HEK293 (cell line): ENCODE measurements around the gene YIF1B.

Experiments
- CTCF ChIA-PET: fragments of 350-600 bp; formaldehyde crosslinking; extraction: SDS; loops from one replicate; lab custom pipeline; 2021; ENCODE audit warnings: antibody characterized with exemption; lab: Yijun Ruan, JAX
- POLR2A ChIA-PET: fragments of 300-600 bp; formaldehyde crosslinking; extraction: SDS; loops from one replicate; lab custom pipeline; 2020; ENCODE audit warnings: antibody characterized with exemption, inconsistent platforms; lab: Yijun Ruan, JAX
- H3K27ac ChIP-seq: fragments of 200-500 bp; sonication (Bioruptor generic); 2 replicates; pipeline ENCODE4 v1.5.1; 2014; ENCODE audit warnings: low read depth, low read length, control low read depth, inconsistent platforms; ENCODE audit errors: extremely low read depth
- H3K36me3 ChIP-seq, 2 experiments: fragments of 200-500 bp in 1 of 2; sonication (Bioruptor generic) in 1 of 2; 1 replicate in 1 of 2; 2 replicates in 1 of 2; pipeline ENCODE4 v1.5.1; 2014 to 2017; ENCODE audit warnings: inconsistent platforms in 2 of 2, low read length in 2 of 2; ENCODE audit not compliant: control insufficient read depth in 2 of 2, insufficient read depth in 1 of 2
- H3K4me1 ChIP-seq: fragments of 200-500 bp; sonication (Bioruptor generic); 2 replicates; pipeline ENCODE4 v1.5.1; 2014; ENCODE audit warnings: mild to moderate bottlenecking, low read length, inconsistent platforms; ENCODE audit not compliant: control insufficient read depth, insufficient read depth
- H3K4me3 ChIP-seq: 2 replicates; pipeline ENCODE4 v1.5.1; 2011; ENCODE audit warnings: low read depth, mild to moderate bottlenecking, control low read depth, low read length, moderate library complexity
- H3K9me3 ChIP-seq: fragments of 200-500 bp; sonication (Bioruptor generic); 2 replicates; pipeline ENCODE4 v1.5.1; 2014; ENCODE audit warnings: low read depth, low read length, inconsistent platforms; ENCODE audit not compliant: control insufficient read depth, insufficient read depth
- BCL11A ChIP-seq: fragments of 450-650 bp; formaldehyde crosslinking; IDR thresholded peaks from 2 replicates; pipeline ENCODE4 v1.5.1; 2016; ENCODE audit warnings: low read depth, missing biosample characterization, missing genetic modification characterization
- EGR2 ChIP-seq: fragments of 450-650 bp; formaldehyde crosslinking; IDR thresholded peaks from 2 replicates; pipeline ENCODE4 v1.5.1; 2016; ENCODE audit warnings: low read depth, missing biosample characterization, missing genetic modification characterization
- KLF1 ChIP-seq: fragments of 450-650 bp; formaldehyde crosslinking; IDR thresholded peaks from 2 replicates; pipeline ENCODE4 v1.5.1; 2016; ENCODE audit warnings: missing biosample characterization, missing genetic modification characterization
- MYNN ChIP-seq: fragments of 450-650 bp; formaldehyde crosslinking; IDR thresholded peaks from 2 replicates; pipeline ENCODE4 v1.5.1; 2016; ENCODE audit warnings: missing biosample characterization, missing genetic modification characterization, borderline replicate concordance
- OSR2 ChIP-seq: fragments of 450-650 bp; formaldehyde crosslinking; IDR thresholded peaks from 2 replicates; pipeline ENCODE4 v1.5.1; 2016; ENCODE audit warnings: missing biosample characterization, missing genetic modification characterization
- ZBTB17 ChIP-seq: fragments of 450-650 bp; formaldehyde crosslinking; IDR thresholded peaks from 2 replicates; pipeline ENCODE4 v1.5.1; 2016; ENCODE audit warnings: missing biosample characterization, missing genetic modification characterization
- ZIC2 ChIP-seq: fragments of 450-650 bp; formaldehyde crosslinking; IDR thresholded peaks from 2 replicates; pipeline ENCODE4 v1.5.1; 2016; ENCODE audit warnings: missing biosample characterization, missing genetic modification characterization
- ZNF239 ChIP-seq: fragments of 450-650 bp; formaldehyde crosslinking; IDR thresholded peaks from 2 replicates; pipeline ENCODE4 v1.5.1; 2016; ENCODE audit warnings: missing biosample characterization, missing genetic modification characterization
- ZNF335 ChIP-seq: fragments of 450-650 bp; formaldehyde crosslinking; conservative IDR thresholded peaks from 2 replicates; pipeline ENCODE4 v1.5.1; 2016; ENCODE audit warnings: missing biosample characterization, missing genetic modification characterization
- ZNF366 ChIP-seq: fragments of 450-650 bp; formaldehyde crosslinking; conservative IDR thresholded peaks from 2 replicates; pipeline ENCODE4 v1.5.1; 2016; ENCODE audit warnings: missing biosample characterization, missing genetic modification characterization
- ZNF600 ChIP-seq: fragments of 450-650 bp; formaldehyde crosslinking; IDR thresholded peaks from 2 replicates; pipeline ENCODE4 v1.5.1; 2016; ENCODE audit warnings: missing biosample characterization, missing genetic modification characterization
- ZNF624 ChIP-seq: fragments of 450-650 bp; formaldehyde crosslinking; IDR thresholded peaks from 2 replicates; pipeline ENCODE4 v1.5.1; 2017; ENCODE audit warnings: missing biosample characterization, missing genetic modification characterization
- ZNF76 ChIP-seq: fragments of 450-650 bp; formaldehyde crosslinking; IDR thresholded peaks from 2 replicates; pipeline ENCODE4; 2016; ENCODE audit warnings: low read depth, missing biosample characterization, missing genetic modification characterization, borderline replicate concordance
- ZNF777 ChIP-seq: fragments of 450-650 bp; formaldehyde crosslinking; IDR thresholded peaks from 2 replicates; pipeline ENCODE4 v1.5.1; 2017; ENCODE audit warnings: missing biosample characterization, missing genetic modification characterization, borderline replicate concordance
- ZXDB ChIP-seq: fragments of 450-650 bp; formaldehyde crosslinking; IDR thresholded peaks from 2 replicates; pipeline ENCODE4 v1.5.1; 2016; ENCODE audit warnings: missing biosample characterization, missing genetic modification characterization
- TF ChIP-seq, protein P1 (sequence below): fragments of 450-650 bp; formaldehyde crosslinking; IDR thresholded peaks from 2 replicates; pipeline ENCODE4 v1.5.1; 2016; ENCODE audit warnings: missing biosample characterization, missing genetic modification characterization
- TF ChIP-seq, protein P2 (sequence below): fragments of 450-650 bp; formaldehyde crosslinking; IDR thresholded peaks from 2 replicates; pipeline ENCODE4 v1.5.1; 2016; ENCODE audit warnings: missing biosample characterization, missing genetic modification characterization
- TF ChIP-seq, protein P3 (sequence below): fragments of 450-650 bp; formaldehyde crosslinking; IDR thresholded peaks from 2 replicates; pipeline ENCODE4 v1.5.1; 2017; ENCODE audit warnings: missing biosample characterization, mild to moderate bottlenecking, missing genetic modification characterization, moderate library complexity
- TF ChIP-seq, protein P4 (sequence below): fragments of 450-650 bp; formaldehyde crosslinking; IDR thresholded peaks from 2 replicates; pipeline ENCODE4 v1.5.1; 2016; ENCODE audit warnings: missing biosample characterization, missing genetic modification characterization
- TF ChIP-seq, protein P5 (sequence below): fragments of 450-650 bp; formaldehyde crosslinking; optimal IDR thresholded peaks from 2 replicates; pipeline ENCODE3; 2016; ENCODE audit warnings: missing biosample characterization, mild to moderate bottlenecking, missing genetic modification characterization

YIF1B gene

DNA sequence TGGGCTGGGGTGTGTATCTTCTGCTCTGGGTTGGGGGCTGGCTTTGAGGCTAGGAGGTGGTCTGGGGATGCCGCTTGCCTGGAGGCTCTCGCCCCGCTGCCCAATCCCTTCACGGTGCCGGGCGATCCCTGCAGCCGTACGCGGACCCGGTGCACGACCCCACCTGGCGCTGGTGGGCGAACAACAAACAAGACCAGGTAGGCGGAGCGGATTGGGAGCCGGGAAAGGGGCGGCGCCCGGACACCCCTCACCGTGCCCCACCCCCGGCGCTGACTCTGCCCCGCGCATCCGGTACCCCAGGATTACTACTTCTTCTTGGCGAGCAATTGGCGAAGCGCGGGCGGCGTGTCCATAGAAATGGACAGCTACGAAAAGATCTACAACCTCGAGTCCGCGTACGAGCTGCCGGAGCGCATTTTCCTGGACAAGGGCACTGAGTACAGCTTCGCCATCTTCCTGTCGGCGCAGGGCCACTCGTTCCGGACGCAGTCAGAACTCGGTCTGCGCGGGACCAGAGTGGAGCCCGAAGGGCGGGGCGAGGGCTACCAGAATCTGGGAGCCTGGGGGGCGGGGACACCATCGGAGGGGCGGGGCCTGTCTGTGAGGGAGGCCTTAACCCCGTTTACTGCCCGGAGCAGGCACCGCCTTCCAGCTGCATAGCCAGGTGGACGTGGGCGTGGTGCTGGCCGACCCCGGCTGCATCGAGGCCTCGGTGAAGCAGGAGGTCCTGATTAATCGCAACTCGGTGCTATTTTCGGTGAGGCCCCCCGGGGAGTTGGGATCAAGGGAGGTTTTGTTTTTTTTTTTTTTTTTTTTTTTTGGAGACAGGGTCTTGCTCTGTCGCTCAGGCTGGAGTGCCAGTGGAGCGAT is 46.6 kb upstream of the YIF1B start (continued):
- TF ChIP-seq MYNN (0 out of 2 replicates have a peak, but pooled peaks have one; percentile 41), KLF1 (tag by site-specific recombination) (peak; percentile 90), ZNF624 (tag by site-specific recombination) (0 out of 2 replicates have a peak, but pooled peaks have one; percentile 14), ZNF366 (tag by site-specific recombination) (peak; percentile 44; the same call in 1 of the 2 replicates), ZNF777 (tag by site-specific recombination) (peak; percentile 29; the same call in 1 of the 2 replicates)
- TF ChIP-seq, protein P1, sequence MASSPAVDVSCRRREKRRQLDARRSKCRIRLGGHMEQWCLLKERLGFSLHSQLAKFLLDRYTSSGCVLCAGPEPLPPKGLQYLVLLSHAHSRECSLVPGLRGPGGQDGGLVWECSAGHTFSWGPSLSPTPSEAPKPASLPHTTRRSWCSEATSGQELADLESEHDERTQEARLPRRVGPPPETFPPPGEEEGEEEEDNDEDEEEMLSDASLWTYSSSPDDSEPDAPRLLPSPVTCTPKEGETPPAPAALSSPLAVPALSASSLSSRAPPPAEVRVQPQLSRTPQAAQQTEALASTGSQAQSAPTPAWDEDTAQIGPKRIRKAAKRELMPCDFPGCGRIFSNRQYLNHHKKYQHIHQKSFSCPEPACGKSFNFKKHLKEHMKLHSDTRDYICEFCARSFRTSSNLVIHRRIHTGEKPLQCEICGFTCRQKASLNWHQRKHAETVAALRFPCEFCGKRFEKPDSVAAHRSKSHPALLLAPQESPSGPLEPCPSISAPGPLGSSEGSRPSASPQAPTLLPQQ (tag by site-specific recombination): peak; percentile 65

DNA sequence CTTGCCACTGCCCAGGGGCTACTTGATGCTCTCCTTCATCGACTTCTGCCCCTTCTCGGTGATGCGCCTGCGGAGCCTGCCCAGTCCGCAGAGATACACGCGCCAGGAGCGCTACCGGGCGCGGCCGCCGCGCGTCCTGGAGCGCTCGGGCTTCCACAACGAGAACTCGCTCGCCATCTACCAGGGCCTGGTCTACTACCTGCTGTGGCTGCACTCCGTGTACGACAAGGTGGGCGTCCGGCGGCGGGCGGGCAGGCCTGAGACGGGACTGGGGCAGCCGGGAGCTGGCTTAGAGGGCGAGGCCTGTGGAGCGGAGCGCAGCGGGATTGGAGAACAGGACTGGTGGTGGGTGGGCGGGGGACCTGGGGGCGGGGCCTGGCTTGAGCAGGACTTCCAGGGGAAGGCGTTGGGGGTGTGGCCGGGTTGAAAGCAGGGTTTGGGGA is 45.9 kb upstream of the YIF1B start:
- TF ChIP-seq ZXDB (tag by site-specific recombination) (no peak; the same call in 1 of the 2 replicates), OSR2 (tag by site-specific recombination) (peak; percentile 69), EGR2 (tag by site-specific recombination) (no peak), ZIC2 (peak; percentile 91), ZNF239 (tag by site-specific recombination) (no peak), ZBTB17 (tag by site-specific recombination) (peak; percentile 99), ZNF335 (tag by site-specific recombination) (peak; percentile 97), ZNF76 (tag by site-specific recombination) (peak; percentile 32; the same call in 1 of the 2 replicates), BCL11A (tag by site-specific recombination) (0 out of 2 replicates have a peak, but pooled peaks have one; percentile 4), ZNF600 (peak; percentile 76; the same call in 1 of the 2 replicates)
- TF ChIP-seq, protein P2, sequence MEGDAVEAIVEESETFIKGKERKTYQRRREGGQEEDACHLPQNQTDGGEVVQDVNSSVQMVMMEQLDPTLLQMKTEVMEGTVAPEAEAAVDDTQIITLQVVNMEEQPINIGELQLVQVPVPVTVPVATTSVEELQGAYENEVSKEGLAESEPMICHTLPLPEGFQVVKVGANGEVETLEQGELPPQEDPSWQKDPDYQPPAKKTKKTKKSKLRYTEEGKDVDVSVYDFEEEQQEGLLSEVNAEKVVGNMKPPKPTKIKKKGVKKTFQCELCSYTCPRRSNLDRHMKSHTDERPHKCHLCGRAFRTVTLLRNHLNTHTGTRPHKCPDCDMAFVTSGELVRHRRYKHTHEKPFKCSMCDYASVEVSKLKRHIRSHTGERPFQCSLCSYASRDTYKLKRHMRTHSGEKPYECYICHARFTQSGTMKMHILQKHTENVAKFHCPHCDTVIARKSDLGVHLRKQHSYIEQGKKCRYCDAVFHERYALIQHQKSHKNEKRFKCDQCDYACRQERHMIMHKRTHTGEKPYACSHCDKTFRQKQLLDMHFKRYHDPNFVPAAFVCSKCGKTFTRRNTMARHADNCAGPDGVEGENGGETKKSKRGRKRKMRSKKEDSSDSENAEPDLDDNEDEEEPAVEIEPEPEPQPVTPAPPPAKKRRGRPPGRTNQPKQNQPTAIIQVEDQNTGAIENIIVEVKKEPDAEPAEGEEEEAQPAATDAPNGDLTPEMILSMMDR (tag by site-specific recombination): peak; percentile 86
- TF ChIP-seq, protein P3, sequence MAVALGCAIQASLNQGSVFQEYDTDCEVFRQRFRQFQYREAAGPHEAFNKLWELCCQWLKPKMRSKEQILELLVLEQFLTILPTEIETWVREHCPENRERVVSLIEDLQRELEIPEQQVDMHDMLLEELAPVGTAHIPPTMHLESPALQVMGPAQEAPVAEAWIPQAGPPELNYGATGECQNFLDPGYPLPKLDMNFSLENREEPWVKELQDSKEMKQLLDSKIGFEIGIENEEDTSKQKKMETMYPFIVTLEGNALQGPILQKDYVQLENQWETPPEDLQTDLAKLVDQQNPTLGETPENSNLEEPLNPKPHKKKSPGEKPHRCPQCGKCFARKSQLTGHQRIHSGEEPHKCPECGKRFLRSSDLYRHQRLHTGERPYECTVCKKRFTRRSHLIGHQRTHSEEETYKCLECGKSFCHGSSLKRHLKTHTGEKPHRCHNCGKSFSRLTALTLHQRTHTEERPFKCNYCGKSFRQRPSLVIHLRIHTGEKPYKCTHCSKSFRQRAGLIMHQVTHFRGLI (tag by site-specific recombination): peak; percentile 82; the same call in 1 of the 2 replicates
- TF ChIP-seq, protein P4, sequence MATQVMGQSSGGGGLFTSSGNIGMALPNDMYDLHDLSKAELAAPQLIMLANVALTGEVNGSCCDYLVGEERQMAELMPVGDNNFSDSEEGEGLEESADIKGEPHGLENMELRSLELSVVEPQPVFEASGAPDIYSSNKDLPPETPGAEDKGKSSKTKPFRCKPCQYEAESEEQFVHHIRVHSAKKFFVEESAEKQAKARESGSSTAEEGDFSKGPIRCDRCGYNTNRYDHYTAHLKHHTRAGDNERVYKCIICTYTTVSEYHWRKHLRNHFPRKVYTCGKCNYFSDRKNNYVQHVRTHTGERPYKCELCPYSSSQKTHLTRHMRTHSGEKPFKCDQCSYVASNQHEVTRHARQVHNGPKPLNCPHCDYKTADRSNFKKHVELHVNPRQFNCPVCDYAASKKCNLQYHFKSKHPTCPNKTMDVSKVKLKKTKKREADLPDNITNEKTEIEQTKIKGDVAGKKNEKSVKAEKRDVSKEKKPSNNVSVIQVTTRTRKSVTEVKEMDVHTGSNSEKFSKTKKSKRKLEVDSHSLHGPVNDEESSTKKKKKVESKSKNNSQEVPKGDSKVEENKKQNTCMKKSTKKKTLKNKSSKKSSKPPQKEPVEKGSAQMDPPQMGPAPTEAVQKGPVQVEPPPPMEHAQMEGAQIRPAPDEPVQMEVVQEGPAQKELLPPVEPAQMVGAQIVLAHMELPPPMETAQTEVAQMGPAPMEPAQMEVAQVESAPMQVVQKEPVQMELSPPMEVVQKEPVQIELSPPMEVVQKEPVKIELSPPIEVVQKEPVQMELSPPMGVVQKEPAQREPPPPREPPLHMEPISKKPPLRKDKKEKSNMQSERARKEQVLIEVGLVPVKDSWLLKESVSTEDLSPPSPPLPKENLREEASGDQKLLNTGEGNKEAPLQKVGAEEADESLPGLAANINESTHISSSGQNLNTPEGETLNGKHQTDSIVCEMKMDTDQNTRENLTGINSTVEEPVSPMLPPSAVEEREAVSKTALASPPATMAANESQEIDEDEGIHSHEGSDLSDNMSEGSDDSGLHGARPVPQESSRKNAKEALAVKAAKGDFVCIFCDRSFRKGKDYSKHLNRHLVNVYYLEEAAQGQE (tag by site-specific recombination): no peak
- TF ChIP-seq, protein P5, sequence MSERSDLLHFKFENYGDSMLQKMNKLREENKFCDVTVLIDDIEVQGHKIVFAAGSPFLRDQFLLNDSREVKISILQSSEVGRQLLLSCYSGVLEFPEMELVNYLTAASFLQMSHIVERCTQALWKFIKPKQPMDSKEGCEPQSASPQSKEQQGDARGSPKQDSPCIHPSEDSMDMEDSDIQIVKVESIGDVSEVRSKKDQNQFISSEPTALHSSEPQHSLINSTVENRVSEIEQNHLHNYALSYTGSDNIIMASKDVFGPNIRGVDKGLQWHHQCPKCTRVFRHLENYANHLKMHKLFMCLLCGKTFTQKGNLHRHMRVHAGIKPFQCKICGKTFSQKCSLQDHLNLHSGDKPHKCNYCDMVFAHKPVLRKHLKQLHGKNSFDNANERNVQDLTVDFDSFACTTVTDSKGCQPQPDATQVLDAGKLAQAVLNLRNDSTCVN (tag by site-specific recombination): peak; percentile 88
- H3K4me1 ChIP-seq: peaks cover 10% of the 10 kb centered on the region
- POLR2A ChIA-PET: interaction anchor here (0.6 to 2.8 kb wide), 15 partner anchors 8 to 1041 kb away, joined by 3 to 49 read pairs (median 4); partner anchors contain the start of genes EIF3K, FAM98C, GGN and KCNK6
- H3K36me3 ChIP-seq: no peaks in the 10 kb centered on the region; a peak in 1 of 3 replicates
- no peak overlapping the region for H3K27ac ChIP-seq
- H3K4me3 ChIP-seq: peak overlapping the region; percentile 55
- no peaks in the 10 kb centered on the region for H3K9me3 ChIP-seq
- CTCF ChIA-PET: interaction anchor here (0.6 to 1.4 kb wide), 7 partner anchors 12 to 170 kb away, joined by 3 to 5 read pairs (median 4); partner anchors contain the start of genes CATSPERG and PSMD8
